ENCODE data around the gene TM7SF3.
"Not testable (repeated sequence)": the region's sequence is repeated elsewhere in the genome, so short reads cannot be mapped to it uniquely, and the experiment has no call there.

The TM7SF3 gene

DNA sequence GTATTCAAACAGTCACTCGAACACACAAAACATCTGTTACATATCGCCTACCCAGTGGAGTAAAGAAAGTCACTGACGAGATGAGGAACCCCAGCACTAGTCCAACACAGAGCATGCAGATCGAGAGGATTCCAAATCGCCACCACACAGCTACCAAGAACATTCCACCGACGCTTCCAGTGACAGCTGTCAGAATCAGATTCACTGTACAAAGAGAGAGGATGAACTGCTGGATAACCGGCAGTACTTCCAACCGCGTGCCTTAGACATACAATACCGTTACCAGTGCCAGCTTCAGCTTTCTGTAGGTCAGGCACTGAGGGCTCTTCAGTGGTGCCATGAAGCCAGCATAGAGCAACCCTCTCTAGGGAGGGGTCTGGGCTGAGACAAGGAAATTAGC lies 34.5 kb downstream of the TM7SF3 start:
- no peak for DNase-seq (ENCODE audit: low read depth in 2 of 2)

DNA sequence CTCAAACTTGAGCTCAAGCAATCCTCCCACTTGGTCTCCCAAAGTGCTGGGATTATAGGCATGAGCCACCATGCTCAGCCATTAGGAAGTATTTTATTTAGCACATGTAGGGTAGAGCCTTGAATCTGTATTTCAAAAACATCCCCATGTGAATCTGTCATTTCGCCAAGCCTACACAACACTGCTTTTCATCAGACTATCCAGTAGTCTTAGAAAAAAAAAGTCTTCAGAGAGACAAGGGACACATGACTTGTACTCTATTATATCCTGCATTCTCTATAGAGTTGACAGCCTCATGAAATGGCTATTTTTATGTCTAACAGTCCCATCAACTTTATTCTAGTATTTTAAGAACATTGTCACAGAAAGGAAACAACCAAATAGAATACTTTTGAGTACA lies 35.4 kb downstream of the TM7SF3 start:
- DNase-seq (ENCODE audit: low read depth in 2 of 2), result no peak

DNA sequence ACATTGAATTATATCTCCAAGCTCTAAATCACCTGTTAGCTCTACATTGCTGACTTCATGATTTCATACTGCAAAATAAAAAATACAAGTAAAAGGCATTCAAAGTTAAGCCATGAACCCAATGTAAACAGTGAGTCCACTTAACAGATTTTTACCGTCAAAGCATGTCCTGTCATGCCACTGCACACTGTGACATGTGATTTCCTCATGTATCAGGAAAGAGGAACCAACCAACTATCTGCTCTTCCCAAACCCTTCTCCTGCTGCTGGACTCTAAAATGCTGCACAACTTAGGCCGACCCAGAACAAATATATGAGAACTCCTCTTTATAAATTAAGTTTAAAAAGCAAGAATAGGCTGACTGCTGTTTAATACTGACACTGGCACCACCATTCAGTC lies 37.5 kb downstream of the TM7SF3 start:
- DNase-seq (ENCODE audit: low read depth in 2 of 2), result no peak

DNA sequence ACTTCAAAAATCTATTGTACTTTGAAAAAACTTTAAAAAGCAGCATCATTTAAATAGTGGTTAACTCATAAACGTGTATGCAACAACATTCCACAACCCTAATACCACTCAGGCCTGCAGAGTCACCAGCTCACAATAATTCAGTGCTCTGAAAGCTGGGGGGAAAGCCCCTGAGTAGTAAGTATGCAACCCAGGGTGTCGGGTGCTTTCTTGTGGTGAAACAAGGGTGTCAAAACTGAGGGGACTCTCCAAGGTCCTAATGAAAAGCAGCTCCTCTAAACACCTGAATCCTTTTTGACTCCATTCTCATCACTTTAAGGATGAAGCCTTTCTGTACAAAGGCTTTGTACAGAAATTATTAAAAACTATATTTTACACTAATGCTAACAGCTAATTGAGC lies 42.2 kb downstream of the TM7SF3 start:
- peak; percentile 47 to 52 for DNase-seq (ENCODE audit: low read depth in 2 of 2)

DNA sequence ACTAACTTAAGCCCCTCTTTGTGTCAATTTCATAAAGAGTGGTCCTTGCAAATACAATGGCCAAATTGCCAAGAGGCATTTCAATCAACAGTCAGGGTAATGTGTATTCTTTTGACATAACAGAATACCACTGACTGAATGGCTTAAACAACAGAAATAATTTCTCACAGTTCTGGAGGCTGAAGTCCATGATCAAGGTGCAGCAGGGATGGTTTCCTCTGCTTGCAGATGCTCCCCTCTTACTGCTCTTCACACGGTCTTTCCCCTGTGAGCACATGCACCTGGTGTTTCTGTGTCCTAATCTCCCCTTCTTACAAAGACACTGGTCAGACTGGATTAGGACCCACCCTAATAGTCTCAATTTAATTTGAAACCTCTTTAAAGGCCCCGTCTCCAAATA lies 44.0 kb downstream of the TM7SF3 start:
- DNase-seq (ENCODE audit: low read depth in 2 of 2), result no peak

DNA sequence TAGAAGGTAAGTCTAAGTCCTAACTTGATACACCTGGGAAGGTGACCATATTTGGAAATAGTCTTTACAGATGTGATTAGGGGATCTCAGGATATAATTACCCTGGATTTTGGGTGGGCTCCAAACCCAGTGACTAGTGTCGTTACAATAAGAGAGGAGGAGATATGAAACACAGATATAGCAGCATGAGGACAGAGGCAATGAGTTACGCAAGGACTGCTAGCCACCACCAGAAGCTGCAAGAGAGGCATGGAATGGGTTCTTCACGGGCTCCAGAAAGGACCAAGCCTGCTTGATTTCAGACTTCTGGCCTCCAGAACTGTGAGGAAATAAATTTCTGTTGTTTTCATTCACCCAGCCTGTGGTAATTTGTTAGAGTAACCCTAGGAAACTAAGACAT lies 47.3 kb downstream of the TM7SF3 start:
- DNase-seq (ENCODE audit: low read depth in 2 of 2), result no peak

DNA sequence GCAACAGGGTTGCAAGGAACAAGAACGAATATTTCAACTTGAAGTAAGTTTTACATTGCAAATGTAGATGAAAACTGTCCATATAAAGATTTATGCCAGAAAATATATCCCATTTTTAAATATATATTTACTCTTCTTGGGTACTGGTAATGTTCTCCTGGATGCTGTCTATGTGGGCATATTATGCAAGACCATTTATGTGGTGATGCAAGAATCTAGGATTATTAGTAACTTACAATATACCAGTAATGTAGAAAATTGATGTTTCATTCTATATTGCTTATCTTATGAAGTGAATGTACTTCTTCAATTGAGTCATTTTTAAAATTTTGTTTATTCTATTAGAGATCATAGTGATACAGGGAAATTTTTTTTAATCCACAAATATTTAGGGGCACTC lies 50.8 kb downstream of the TM7SF3 start:
- no peak for DNase-seq (ENCODE audit: low read depth in 2 of 2)

DNA sequence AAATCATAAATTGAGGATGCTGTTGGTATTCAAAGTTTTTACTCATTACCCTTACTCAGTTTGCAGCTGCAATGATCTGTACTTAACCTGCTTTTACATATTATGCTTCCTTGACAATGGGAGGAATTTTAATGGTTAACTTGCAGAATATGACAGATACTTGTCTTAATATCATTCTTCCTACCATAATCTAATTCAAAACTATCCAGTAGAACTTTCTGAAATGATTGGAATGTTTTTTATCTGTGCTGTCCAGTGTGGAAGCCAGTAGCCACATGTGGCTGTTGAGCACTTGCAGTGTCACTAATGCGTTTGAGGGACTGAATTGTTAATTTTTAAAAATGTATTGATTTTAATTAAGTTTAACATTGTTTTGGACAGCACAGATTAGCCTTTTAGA lies 52.4 kb downstream of the TM7SF3 start:
- DNase-seq (ENCODE audit: low read depth in 2 of 2), result no peak

DNA sequence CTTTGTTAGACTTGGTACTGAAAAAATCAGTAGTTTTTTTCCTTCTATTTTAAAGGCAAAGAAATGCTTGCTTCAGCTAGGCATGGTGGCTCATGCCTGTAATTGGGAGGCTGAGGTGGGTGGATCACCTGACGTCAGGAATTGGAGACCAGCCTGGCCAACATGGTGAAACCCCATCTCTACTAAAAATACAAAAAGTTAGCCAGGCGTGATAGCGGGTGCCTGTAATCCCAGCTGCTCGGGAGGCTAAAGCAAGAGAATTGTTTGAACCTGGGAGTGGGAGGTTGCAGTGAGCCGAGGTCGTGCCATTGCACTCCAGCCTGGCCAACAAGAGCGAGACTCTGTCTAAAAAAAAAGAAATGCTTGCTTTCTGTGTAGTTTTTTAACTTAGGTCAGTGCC lies 52.8 kb downstream of the TM7SF3 start:
- DNase-seq (ENCODE audit: low read depth in 2 of 2), result not testable (repeated sequence)

DNA sequence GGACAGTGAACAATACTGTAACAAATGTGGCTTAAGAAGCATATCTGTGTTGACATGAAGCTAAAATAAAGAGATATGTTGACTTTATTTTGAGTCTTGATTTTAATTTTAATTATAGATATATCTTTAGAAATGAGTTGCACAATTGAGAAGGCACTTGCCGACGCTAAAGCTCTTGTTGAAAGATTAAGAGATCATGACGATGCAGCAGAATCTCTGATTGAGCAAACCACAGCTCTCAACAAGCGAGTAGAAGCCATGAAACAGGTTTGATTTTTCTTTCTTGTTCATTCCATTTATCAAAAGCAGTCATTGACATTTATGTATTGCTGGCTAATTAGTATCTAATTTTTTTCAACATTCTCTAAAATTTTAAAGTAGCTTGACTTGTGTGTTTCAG lies 60.2 kb downstream of the TM7SF3 start:
- DNase-seq (ENCODE audit: low read depth in 2 of 2), result no peak

DNA sequence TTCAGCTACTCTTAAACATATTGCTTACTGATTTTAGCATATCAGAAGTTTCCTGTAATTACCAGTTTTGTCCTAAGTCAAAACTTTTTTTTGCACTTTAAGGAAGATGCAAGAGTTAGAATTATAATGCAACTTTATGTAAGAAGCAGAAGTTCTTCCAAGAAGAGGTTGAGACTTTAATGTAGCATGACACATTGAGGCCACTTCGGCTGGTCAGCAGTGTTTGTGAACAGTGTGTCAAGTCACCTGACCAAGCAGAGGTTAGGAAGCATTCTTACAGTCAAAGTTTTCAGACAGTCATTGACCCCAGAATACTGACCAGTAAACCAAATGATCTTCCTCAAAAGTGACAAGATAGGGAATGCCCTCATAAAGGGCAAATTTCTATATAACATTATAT lies 60.7 kb downstream of the TM7SF3 start:
- no peak for DNase-seq (ENCODE audit: low read depth in 2 of 2)

DNA sequence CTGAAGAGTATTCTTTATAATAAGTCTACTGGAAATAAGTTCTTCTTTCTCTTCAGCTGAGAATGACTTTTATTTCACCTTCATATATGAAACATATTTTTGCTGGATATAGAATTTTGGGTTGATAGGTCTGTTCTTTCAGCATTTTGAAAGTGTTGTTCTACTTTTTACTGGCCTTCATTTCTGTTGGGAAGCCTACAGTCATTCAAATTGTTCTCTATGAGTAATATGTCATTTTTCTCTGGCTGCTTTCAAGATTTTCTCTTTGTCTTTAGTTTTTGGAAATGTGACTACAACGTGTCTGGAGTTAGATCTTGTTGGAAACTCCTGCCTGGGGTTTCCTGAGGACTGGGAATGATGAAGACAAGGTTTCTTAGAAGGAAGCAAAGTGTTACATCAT lies 65.9 kb downstream of the TM7SF3 start:
- no peak for DNase-seq (ENCODE audit: low read depth in 2 of 2)

DNA sequence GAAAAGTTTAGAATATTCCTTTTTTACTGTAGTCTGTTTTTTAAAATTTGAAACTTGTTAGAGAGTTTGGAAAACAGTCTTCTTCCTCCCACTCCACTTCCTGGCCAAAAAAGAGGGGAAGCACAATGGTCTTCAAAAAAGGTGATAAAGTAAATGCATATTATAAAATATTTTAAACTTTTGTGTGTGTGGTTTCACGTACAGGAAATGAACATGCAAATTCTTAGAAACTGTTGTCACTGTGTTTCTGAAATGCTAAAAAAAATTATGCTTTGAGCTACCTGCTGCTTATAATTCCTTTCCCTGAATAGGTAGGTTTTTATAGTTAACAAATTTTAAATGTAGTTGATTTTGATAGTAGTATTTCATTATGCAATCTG lies 73.0 kb downstream of the TM7SF3 start:
- DNase-seq (ENCODE audit: low read depth in 2 of 2), result no peak

DNA sequence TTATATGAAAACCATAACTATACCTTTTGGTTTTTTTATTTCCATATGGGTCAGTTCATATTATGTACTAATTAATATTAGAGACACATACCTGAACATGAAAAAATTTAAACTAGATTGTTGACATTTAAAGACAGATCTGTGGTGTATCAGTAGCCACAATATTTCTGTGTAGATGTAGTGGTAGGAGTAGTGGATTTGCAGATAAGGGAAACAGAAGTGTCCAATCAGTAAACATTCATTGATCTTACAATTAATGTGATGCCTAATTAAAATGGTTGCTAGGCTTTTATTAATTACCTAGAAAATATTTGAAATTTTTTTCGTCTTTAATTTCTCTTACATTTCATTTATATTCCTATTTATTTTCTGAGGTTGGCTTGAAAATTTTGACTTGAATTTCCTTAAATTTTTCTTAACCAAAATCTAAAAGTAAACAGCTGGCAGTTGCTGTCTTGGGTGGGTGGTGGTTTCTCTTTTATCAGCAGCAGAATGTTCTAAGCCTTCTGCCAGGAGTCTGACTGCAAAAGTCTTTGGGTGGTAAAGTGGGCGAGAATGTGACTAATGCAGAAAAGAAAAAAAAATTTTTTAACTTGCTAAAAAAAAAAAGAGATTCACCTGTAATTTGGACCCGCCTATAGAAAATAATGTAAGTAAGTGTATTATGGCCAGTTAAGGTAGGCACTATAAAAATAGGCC lies 73.5 kb downstream of the TM7SF3 start:
- no peak for DNase-seq (ENCODE audit: low read depth in 2 of 2)

DNA sequence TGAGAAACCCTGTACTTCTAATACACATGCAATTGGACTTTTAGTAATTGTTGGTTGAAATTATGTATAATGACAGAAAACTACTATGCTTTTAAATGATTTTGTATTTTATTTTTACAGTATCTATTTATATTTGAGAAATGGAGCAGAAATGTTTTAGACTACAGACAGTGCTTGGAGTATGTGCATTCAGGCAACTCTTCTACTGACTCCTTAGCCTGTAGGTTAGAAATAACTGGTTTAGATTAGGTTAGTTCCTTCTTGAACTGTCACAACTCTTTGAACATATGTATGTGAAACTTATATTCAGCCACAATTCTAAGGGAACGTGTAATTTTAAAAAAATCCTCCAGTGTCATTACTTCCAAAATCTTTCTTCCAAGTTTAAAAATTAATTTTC lies 74.2 kb downstream of the TM7SF3 start:
- DNase-seq (ENCODE audit: low read depth in 2 of 2), result no peak

DNA sequence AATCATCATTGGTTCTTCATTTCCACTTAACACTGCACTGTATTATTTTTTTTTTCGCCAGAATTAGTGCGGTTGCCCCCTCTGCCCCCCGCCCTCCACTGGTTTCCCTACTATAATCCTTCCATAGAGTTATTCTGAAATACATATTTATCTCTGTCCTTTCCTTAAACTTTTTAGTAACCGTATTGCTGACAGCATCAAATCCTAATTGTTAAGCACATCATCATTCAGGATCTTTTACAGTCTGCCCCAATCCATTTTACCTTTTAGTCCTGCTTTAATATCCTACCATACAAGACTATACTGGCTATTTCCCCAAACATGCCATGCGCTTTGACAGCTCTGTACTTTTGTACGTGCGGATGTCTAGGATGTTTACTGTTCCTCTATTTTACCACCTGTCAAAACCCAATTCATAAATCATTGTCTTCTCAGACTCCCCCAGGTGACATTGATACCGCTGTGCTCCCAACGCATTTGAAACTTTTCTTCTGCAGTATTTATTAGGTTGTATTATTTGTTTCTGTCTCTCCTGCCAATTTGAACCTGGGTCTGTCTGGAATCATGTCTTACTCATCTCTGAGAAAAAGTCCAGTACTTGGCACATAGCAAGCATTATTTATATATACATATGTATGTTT lies 74.9 kb downstream of the TM7SF3 start:
- no peak for DNase-seq (ENCODE audit: low read depth in 2 of 2)

DNA sequence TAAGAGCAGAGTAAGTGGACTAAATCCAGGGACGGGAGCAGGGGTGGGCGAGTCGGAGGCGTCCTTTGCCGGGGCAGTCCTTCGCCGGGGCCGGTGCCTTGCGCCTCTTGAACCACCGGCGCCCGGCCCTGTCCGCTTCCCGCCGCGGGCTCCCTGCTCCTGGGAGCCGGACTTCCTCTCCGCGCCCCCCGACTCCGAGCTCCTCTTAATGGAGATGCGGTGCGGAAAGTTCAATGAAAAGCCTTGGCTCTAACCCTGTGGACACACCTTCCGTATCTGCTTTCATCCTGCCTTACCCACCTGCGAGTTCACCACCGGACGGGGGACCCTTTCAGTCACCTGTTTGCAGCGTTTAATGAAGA lies 75.5 kb downstream of the TM7SF3 start:
- no peak for DNase-seq (ENCODE audit: low read depth in 2 of 2)

DNA sequence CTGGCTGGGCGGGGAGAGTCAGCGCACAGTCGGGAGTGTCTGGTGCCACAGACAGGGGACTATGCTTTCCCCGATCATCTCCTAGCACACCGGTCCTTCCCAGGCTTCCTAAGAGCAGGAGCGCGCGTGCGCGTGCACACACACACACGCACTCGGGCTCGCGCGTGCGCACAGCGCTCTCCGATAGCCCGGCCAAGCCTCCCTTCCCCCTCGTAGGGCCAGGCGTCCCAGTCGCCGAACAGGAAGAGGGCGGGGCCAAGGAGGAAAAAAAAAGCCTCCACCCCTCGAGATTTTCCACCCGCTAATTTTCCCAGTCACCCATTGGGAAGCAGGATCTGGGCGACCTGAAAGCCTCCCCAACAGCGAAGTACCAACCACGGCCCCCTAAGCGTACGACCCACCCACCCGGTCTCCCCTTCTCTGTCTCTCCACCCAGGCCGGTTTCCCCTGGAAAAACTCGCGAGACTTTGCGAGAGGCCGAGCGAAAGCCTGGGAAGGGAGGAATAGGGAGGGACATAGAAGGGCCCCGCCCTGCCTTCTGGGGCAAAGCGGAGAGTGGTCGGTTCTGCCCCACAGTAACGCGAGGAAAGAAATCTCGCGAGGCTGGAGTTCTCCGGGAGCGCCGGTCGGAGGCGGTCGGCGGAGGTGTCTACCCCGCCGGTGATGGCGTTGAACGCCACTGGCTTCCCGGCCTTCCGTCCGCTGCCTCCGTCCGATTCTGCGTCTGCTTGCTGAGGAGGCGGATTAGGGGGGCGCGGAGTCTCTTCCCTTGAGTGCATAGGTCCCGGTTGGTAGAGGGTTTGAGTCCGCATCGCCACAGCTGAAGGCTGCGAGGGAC lies 76.1 kb downstream of the TM7SF3 start, which contains the start of the genes FGFR1OP2 and INTS13:
Gene FGFR1OP2, plus strand, starts transcription at position 608 of the 838 bp plus-strand sequence. CDS start 15,689 bp downstream, outside the sequence.
Gene INTS13, minus strand, starts transcription at position 119 of the 838 bp plus-strand sequence. CDS start 1,178 bp downstream, outside the sequence.
- DNase-seq (ENCODE audit: low read depth in 2 of 2), result peak; percentile 96 to 98

DNA sequence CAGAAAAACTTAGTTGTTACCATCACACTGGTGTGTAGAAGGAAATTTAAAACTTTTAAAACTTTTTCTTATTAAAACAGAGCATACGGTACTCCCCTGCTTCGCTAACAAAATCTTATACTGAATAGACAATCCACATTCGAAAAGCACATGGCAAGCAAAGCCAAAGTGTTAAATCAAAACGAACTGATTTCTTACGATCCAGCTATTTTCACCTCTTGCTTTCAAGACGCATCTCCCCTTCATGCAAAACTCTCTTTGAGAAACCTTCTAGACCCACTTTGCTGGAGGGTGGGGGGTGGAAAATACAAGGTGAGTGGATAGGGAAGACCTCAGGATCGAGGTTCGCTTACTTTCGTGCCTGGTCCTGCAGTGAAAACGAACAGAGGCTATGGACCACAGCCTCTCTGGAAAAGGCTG lies 76.7 kb downstream of the TM7SF3 start:
- DNase-seq (ENCODE audit: low read depth in 2 of 2), result no peak

DNA sequence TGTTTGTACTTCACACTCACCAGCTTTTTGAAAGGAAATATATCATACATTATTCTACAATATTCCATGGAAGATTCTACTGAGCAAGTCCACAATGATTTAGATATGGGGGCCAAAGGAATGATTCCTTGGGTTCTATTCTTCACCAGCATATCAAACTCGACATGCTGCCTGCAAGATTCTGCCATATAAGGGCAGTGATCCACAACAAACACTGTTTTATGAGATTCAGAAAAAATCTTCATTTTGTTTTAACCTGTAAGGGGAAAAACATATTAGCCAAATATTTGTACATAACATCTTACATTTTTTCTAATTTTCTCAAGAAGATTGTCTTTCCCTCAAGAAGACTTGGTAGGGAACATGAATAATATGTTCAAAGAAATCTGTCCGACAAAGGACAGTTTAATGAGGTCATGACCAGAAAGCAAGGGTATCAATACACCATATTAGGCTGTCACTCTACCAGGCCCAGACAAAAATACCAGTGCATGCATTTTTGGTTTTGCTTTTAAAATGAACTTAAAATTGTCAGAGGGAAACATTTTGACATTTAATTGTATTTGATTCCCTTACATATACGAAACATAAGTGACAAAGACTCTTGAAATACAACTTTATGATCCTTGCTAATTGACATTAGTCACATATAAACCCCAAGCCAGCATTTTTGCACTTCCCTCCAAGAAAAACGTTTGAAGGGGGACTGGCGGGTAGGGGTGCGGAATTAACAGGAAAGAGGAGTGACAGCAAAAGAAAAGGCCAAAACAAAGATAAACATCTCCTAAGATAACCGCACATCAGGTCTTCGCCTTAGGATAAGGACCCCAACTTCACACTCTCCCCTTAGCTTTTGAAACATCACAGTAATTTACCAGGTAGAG lies 77.4 kb downstream of the TM7SF3 start:
- no peak for DNase-seq (ENCODE audit: low read depth in 2 of 2)

DNA sequence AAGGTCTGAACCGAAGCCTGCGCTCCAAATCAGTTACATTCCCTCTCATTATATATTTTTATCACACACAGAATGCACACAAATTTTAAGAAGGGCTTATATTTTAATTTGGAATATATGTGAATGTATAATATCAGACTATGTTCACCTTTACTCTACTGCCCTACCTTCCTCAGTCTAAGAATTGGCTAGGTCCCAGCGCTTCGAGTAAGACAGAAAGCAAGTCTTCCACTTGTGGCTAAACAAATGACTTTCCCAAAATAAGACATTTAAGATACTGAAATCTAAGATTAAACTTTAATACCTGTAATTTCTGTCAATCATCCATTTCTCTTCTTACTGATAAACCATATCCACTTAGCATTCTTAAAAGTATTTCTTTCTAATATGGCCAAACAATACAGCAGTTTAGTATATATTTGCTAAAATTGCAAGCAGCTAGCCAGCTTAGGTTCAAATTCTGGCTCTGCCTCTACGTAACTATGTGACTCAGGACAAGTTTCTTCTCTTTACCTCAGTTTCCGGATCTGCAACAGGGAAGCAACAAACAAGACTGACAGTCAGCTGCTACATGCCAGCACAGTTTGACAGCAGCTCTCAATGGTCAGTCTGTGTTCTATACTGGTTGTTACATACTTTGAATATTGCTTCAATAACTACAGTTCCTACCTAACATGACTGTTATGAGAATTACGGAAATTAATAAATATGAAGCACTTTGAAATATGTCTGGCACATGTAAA lies 78.4 kb downstream of the TM7SF3 start:
- no peak for DNase-seq (ENCODE audit: low read depth in 2 of 2)

Measured in stimulated activated CD4-positive, alpha-beta T cell treated with anti-CD3 and anti-CD28 coated beads, Interleukin-15, amount 100 ng/mL, for 48 hours (primary cell).